Nephron (organoid): ENCODE data around the gene FOXN3.

ENCODE experiments used
- H3K27ac Mint-ChIP-seq, 3 experiments: 2 replicates each; pipeline ENCODE4 v1.8.0; 2020; ENCODE audit warnings: mixed read lengths in 3 of 3, mild to moderate bottlenecking in 2 of 3, moderate library complexity in 1 of 3
- H3K27me3 Mint-ChIP-seq: 2 replicates; pipeline ENCODE4 v1.8.0; 2021; ENCODE audit warnings: low read depth, mild to moderate bottlenecking, moderate library complexity, mixed read lengths
- H3K36me3 Mint-ChIP-seq: 2 replicates; pipeline ENCODE4 v1.8.0; 2020; ENCODE audit warnings: low read depth, mixed read lengths
- H3K4me1 Mint-ChIP-seq: 2 replicates; pipeline ENCODE4 v1.8.0; 2020; ENCODE audit warnings: mixed read lengths
- H3K4me3 Mint-ChIP-seq, 3 experiments: 2 replicates each; pipeline ENCODE4 v1.8.0; 2020; ENCODE audit warnings: mild to moderate bottlenecking in 3 of 3, mixed read lengths in 3 of 3, moderate library complexity in 2 of 3
- H3K9me3 Mint-ChIP-seq: 2 replicates; pipeline ENCODE4 v1.8.0; 2020; ENCODE audit warnings: mixed read lengths
- TF ChIP-seq, protein P1 (sequence below), 3 experiments: fragments of 200-600 bp; sonication (generic); IDR thresholded peaks; one replicate each; pipeline ENCODE4 v1.5.0; 2021; ENCODE audit warnings: antibody characterized with exemption in 3 of 3; ENCODE audit not compliant: unreplicated experiment in 3 of 3

The FOXN3 gene

DNA sequence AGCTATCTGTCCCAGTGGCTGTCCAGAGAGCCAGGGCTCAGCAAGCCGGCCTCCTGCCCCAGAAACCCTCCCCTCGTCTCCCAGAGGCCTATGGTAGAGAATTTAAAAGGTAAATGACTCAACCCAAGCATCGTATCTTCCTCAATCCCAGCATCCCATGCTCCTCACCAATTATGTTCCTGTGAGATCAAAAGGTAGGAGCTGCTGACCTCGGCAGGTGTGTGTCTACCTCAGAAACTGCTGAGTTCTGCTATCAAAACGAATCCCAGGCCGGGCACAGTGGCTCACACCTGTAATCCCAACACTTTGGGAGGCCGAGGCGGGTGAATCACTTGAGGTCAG is 49.3 kb downstream of the FOXN3 start:
- Mint-ChIP-seq H3K36me3 (peaks cover 22% of the 10 kb centered on the region), H3K4me3 (no peak overlapping the region), H3K27ac (peak overlapping the region in 1 of 3 experiments; percentile 16), H3K9me3 (no peaks in the 10 kb centered on the region), H3K27me3 (no peaks in the 10 kb centered on the region), H3K4me1 (peaks cover 46% of the 10 kb centered on the region)
- TF ChIP-seq, protein P1, sequence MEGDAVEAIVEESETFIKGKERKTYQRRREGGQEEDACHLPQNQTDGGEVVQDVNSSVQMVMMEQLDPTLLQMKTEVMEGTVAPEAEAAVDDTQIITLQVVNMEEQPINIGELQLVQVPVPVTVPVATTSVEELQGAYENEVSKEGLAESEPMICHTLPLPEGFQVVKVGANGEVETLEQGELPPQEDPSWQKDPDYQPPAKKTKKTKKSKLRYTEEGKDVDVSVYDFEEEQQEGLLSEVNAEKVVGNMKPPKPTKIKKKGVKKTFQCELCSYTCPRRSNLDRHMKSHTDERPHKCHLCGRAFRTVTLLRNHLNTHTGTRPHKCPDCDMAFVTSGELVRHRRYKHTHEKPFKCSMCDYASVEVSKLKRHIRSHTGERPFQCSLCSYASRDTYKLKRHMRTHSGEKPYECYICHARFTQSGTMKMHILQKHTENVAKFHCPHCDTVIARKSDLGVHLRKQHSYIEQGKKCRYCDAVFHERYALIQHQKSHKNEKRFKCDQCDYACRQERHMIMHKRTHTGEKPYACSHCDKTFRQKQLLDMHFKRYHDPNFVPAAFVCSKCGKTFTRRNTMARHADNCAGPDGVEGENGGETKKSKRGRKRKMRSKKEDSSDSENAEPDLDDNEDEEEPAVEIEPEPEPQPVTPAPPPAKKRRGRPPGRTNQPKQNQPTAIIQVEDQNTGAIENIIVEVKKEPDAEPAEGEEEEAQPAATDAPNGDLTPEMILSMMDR (IDR thresholded peaks at IDR 0.05; ENCODE audit: unreplicated experiment in 3 of 3), result no peak

DNA sequence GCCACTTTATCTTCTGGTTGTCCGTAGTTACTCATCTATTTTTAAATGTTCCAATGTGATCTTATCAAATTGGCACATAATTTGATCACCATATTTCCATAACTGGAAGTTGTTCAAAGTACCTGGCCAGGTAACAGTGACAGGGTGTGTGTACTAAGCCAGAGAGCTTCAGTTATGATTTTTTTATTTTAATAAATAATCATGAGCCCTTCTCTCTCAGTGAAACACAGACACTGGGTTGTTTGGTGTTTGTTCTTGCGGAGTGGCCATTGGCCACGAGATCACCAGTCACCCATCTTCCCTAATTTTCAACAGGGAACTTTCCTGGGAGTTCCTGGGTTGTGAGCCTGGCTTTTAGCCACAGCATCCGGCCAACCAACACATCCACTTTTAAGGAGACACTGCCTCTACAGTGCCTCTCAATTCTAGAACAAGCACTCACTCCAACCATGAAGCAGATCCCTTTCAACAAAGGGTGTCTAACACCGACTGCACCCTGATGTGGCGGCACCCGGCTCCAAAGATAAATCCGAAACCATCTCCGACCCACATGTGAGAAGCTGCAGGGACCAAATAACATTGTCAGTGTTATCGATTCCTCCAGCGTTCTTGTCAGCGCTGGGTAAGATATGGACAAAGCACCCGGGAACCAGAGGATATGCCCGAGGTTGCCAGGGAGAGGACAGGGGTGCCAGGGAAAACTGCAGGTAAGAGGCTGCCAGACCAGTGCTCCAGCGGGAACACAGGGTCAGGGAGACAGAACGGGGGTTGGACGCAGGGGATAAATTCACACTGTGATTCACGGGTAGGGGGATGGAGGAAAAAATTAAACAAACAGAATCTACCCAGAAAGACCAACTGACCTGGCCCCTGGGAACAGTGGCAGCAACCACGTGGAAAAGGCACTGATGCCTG is 49.9 kb downstream of the FOXN3 start:
- H3K4me1 Mint-ChIP-seq, result peaks cover 39% of the 10 kb centered on the region

DNA sequence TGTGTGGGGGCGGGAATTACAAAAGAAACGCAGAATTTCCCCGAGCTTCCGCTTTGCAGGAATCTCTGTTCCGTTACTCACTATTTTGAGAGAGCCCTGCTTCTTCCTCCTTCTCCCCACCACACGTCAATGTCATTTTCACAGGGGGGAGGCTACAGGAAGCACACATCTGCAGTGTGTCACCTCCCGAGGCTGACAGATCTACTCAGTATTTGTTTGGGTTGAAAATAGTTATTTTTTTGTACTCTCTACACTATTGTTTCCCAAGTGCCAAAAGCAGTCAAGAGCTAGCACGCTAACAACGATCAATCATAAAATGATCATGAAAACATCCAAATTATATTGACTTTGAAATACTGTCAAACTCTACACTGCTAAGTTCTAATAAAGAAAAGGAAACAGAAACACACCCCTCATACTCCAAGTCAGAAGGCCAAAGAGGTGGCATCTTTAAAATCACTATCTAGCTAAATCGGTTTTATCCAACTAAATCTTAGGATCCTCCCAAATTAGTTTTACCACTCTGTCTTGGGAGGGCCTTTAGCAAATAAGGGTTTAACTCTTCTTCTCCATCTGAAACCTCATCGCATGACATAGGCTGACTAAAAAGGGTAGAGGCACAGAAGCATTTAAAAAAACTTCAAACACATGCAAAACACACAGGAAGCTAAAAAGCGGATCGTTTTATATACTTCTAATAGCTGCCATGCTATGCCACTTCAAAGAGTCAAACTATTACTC is 51.8 kb downstream of the FOXN3 start:
- Mint-ChIP-seq H3K36me3 (peaks cover 18% of the 10 kb centered on the region), H3K27ac (peak overlapping the region; percentile 48 to 66 (median 65)), H3K4me1 (peaks cover 24% of the 10 kb centered on the region), H3K4me3 (no peak overlapping the region), H3K27me3 (no peaks in the 10 kb centered on the region), H3K9me3 (no peaks in the 10 kb centered on the region)
- TF ChIP-seq, protein P1 (IDR thresholded peaks at IDR 0.05; ENCODE audit: unreplicated experiment in 3 of 3), result no peak

More for the DNA sequence above, 49.9 kb downstream of the FOXN3 start:
- Mint-ChIP-seq H3K4me3 (no peak overlapping the region), H3K36me3 (peaks cover 18% of the 10 kb centered on the region), H3K9me3 (no peaks in the 10 kb centered on the region), H3K27ac (peak overlapping the region in 2 of 3 experiments; percentile 16 to 66), H3K27me3 (no peaks in the 10 kb centered on the region)
- TF ChIP-seq, protein P1 (IDR thresholded peaks at IDR 0.05; ENCODE audit: unreplicated experiment in 3 of 3), result no peak

DNA sequence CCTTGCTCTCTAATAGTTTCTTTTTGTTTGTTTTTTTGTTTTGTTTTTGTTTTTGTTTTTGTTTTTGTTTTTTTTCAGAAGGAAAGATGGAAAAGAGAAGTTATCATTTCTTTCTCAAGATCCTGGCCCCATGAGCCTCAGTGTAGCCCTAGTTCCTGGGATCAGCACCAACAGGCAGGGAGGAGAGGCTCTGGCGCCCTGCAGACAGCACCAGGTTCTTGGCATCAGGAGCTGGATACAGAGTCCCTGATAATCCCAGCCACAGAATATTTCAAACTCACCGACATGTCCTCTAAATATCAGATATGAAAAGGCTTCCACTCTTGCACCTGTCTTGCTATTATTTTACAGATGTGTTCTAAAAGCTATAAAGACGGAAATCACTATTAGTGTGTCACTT is 52.7 kb downstream of the FOXN3 start:
- no peak overlapping the region for H3K4me3 Mint-ChIP-seq
- H3K4me1 Mint-ChIP-seq, result peaks cover 25% of the 10 kb centered on the region
- peak overlapping the region in 1 of 3 experiments; percentile 48 for H3K27ac Mint-ChIP-seq
- peaks cover 18% of the 10 kb centered on the region for H3K36me3 Mint-ChIP-seq
- TF ChIP-seq, protein P1 (IDR thresholded peaks at IDR 0.05; ENCODE audit: unreplicated experiment in 3 of 3), result no peak
- H3K27me3 Mint-ChIP-seq, result no peaks in the 10 kb centered on the region
- H3K9me3 Mint-ChIP-seq, result no peaks in the 10 kb centered on the region

DNA sequence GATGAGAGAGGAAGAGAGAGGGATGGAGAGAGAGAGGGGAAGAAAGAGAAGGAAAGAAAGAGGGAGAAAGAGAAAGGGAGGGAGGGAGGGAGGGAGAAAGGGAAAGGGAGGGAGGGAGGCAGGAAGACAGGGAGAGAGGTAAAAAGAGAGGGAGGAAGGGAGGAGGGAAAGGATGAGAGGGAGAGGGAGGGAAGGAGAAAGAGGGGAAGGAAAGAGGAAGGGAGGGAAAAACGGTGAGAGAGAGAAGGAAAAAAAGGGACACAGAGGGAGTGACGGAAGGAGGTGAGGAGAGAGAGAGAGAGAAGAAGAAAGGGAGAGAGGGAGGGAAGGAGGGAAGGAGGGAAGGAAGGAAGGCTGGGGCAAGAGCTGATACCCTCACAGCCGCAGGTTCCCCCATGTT is 56.8 kb downstream of the FOXN3 start:
- H3K36me3 Mint-ChIP-seq, result peaks cover 13% of the 10 kb centered on the region
- peaks cover 20% of the 10 kb centered on the region for H3K4me1 Mint-ChIP-seq
- TF ChIP-seq, protein P1 (IDR thresholded peaks at IDR 0.05; ENCODE audit: unreplicated experiment in 3 of 3), result no peak
- no peaks in the 10 kb centered on the region for H3K27me3 Mint-ChIP-seq
- no peaks in the 10 kb centered on the region for H3K9me3 Mint-ChIP-seq
- no peak overlapping the region for H3K4me3 Mint-ChIP-seq
- H3K27ac Mint-ChIP-seq, result peak overlapping the region in 1 of 3 experiments; percentile 52
